Fibroblast of lung (primary cell): Measurements from ENCODE around the gene PSMB5. TPM values are rescaled to one million over a fixed set of nuclear protein-coding genes. Genes with fewer than 3 reads are reported as not detected.

ENCODE experiments used
- DNase-seq, 2 donors: peaks; one replicate each; pipeline versions ENCODE4 v3.0.0 to v3.0.0-alpha.2; 2010; ENCODE audit warnings: low read depth in 2 of 2
- H2AFZ ChIP-seq: 2 replicates; pipeline ENCODE4 v1.5.1; 2012; ENCODE audit warnings: low read length, control low read depth, inconsistent platforms
- H3K27ac ChIP-seq: 2 replicates; pipeline ENCODE4 v1.5.1; 2011; ENCODE audit warnings: low read length, control low read depth; ENCODE audit not compliant: insufficient read depth
- H3K27me3 ChIP-seq: 2 replicates; pipeline ENCODE4 v1.5.1; 2011; ENCODE audit warnings: mild to moderate bottlenecking, low read length; ENCODE audit not compliant: control insufficient read depth, insufficient read depth
- H3K36me3 ChIP-seq: 2 replicates; pipeline ENCODE4 v1.5.1; 2011; ENCODE audit warnings: low read length; ENCODE audit not compliant: control insufficient read depth, insufficient read depth
- H3K4me1 ChIP-seq: 2 replicates; pipeline ENCODE4 v1.5.1; 2011; ENCODE audit warnings: low read length; ENCODE audit not compliant: control insufficient read depth, insufficient read depth; ENCODE audit errors: extremely low read depth
- H3K4me2 ChIP-seq: 2 replicates; pipeline ENCODE4 v1.5.1; 2011; ENCODE audit warnings: low read length, control low read depth; ENCODE audit not compliant: insufficient read depth; ENCODE audit errors: extremely low read depth
- H3K4me3 ChIP-seq, 4 experiments: fragments of 200-600 bp in 1 of 4; sonication (generic) in 1 of 4; replicated peaks in 1 of 4; 2 replicates each; pipeline ENCODE4 v1.5.1; 2011 to 2016; ENCODE audit warnings: low read length in 4 of 4, low read depth in 3 of 4, mild to moderate bottlenecking in 3 of 4, control low read depth in 2 of 4, inconsistent platforms in 1 of 4, mixed read lengths in 1 of 4; ENCODE audit not compliant: insufficient read depth in 1 of 4; ENCODE audit errors: control extremely low read depth in 1 of 4
- H3K79me2 ChIP-seq: 2 replicates; pipeline ENCODE4 v1.5.1; 2012; ENCODE audit warnings: mild to moderate bottlenecking, low read length, inconsistent platforms; ENCODE audit not compliant: control insufficient read depth, insufficient read depth
- H3K9ac ChIP-seq: 2 replicates; pipeline ENCODE4 v1.5.1; 2011; ENCODE audit warnings: mild to moderate bottlenecking, low read length, control low read depth; ENCODE audit not compliant: insufficient read depth
- H3K9me3 ChIP-seq: 2 replicates; pipeline ENCODE4 v1.5.1; 2012; ENCODE audit warnings: low read depth, low read length; ENCODE audit not compliant: control insufficient read depth, insufficient read depth
- H4K20me1 ChIP-seq: 2 replicates; pipeline ENCODE4 v1.5.1; 2011; ENCODE audit warnings: low read length; ENCODE audit not compliant: control insufficient read depth, insufficient read depth; ENCODE audit errors: extremely low read depth
- CTCF ChIP-seq, 2 donors: IDR thresholded peaks in 1 of 2; conservative IDR thresholded peaks in 1 of 2; 1 replicate in 1 of 2; 2 replicates in 1 of 2; pipeline ENCODE4 v1.5.1; 2011 to 2012; ENCODE audit warnings: low read length in 2 of 2, control low read depth in 1 of 2, inconsistent platforms in 1 of 2, low read depth in 1 of 2, mild to moderate bottlenecking in 1 of 2
- EZH2 ChIP-seq: IDR thresholded peaks from 2 replicates; pipeline ENCODE4 v1.5.1; 2012; ENCODE audit warnings: low read length, control low read depth, mild to moderate bottlenecking; ENCODE audit errors: missing control alignments
- polyA plus RNA-seq, 2 donors: library from polyadenylated mRNA; depleted of rRNA in 1 of 2; stranded (reverse) in 1 of 2; unstranded in 1 of 2; fragments of >200 nt; gene quantifications; 2 replicates each; pipeline ENCODE4 v1.2.1, GENCODE V29; 2011 to 2012; ENCODE audit warnings: missing spikeins in 1 of 2
- total RNA-seq: library from RNA; depleted of rRNA; stranded (reverse); fragments of >200 nt; gene quantifications from 2 replicates; pipeline ENCODE4 v1.2.1, GENCODE V29; 2014

PSMB5 gene
- total and polyA plus RNA-seq, 2 donors (not counting 1 experiment from before 2014, with no cell fraction given): 166 to 237 TPM

- DNase-seq: no peak
Measured at GRCh38 chr14:23070262-23071129, 35.8 kb upstream of the PSMB5 start.

GRCh38 chr14:23069413-23069806 lies 34.7 kb upstream of the PSMB5 start:
- H3K9me3 ChIP-seq: no peaks in the 10 kb centered on the region
- peaks cover 54% of the 10 kb centered on the region for H3K79me2 ChIP-seq
- no peaks in the 10 kb centered on the region for H3K27me3 ChIP-seq
- H3K4me2 ChIP-seq: peak overlapping the region; percentile 44
- DNase-seq: no peak
- H3K4me3 ChIP-seq: peak overlapping the region in 2 of 4 experiments; percentile 43 to 45
- no peak overlapping the region for H3K9ac ChIP-seq
- H4K20me1 ChIP-seq: no peaks in the 10 kb centered on the region
- peak overlapping the region; percentile 24 for H3K27ac ChIP-seq
- H3K36me3 ChIP-seq: peaks cover 20% of the 10 kb centered on the region
- no peak overlapping the region for H2AFZ ChIP-seq
- no peak for TF ChIP-seq EZH2
- TF ChIP-seq CTCF (conservative IDR thresholded peaks at IDR 0.05 in 1 of 2, IDR thresholded peaks at IDR 0.05 in 1 of 2; ENCODE audit: low read depth in 1 of 2, low read length in 2 of 2): no peak
- H3K4me1 ChIP-seq: peaks cover 20% of the 10 kb centered on the region

More at GRCh38 chr14:23070262-23071129, 35.8 kb upstream of the PSMB5 start:
- no peaks in the 10 kb centered on the region for H4K20me1 ChIP-seq
- no peaks in the 10 kb centered on the region for H3K9me3 ChIP-seq
- no peak for TF ChIP-seq CTCF (conservative IDR thresholded peaks at IDR 0.05 in 1 of 2, IDR thresholded peaks at IDR 0.05 in 1 of 2; ENCODE audit: low read depth in 1 of 2, low read length in 2 of 2)
- TF ChIP-seq EZH2: no peak
- H3K4me1 ChIP-seq: peaks cover 20% of the 10 kb centered on the region
- no peak overlapping the region for H2AFZ ChIP-seq
- H3K36me3 ChIP-seq: peaks cover 24% of the 10 kb centered on the region
- H3K4me2 ChIP-seq: peak overlapping the region; percentile 94
- peak overlapping the region; percentile 83 for H3K27ac ChIP-seq
- H3K27me3 ChIP-seq: no peaks in the 10 kb centered on the region
- H3K9ac ChIP-seq: peak overlapping the region; percentile 76
- H3K79me2 ChIP-seq: peaks cover 54% of the 10 kb centered on the region
- peak overlapping the region; percentile 68 to 98 (median 88) for H3K4me3 ChIP-seq

GRCh38 chr14:23068789-23069412 lies 34.2 kb upstream of the PSMB5 start:
- TF ChIP-seq CTCF (conservative IDR thresholded peaks at IDR 0.05 in 1 of 2, IDR thresholded peaks at IDR 0.05 in 1 of 2; ENCODE audit: low read depth in 1 of 2, low read length in 2 of 2) (peak; percentile 100), EZH2 (no peak)
- Histone ChIP-seq H3K4me3 (peak overlapping the region in 2 of 4 experiments; percentile 43 to 45), H3K27ac (no peak overlapping the region), H2AFZ (no peak overlapping the region), H3K9ac (no peak overlapping the region), H3K27me3 (no peaks in the 10 kb centered on the region), H3K79me2 (peaks cover 58% of the 10 kb centered on the region), H3K36me3 (peaks cover 25% of the 10 kb centered on the region), H3K4me1 (peaks cover 20% of the 10 kb centered on the region), H3K4me2 (peak overlapping the region; percentile 53), H3K9me3 (no peaks in the 10 kb centered on the region), H4K20me1 (no peaks in the 10 kb centered on the region)
- DNase-seq: peak; percentile 86 to 95
